H9 (cell line): ENCODE results near the gene CDKAL1. TPM values are rescaled to one million over a fixed set of nuclear protein-coding genes. Genes with fewer than 3 reads are reported as not detected.
A peak's percentile ranks its signal among the peaks of the same experiment; 100 is the strongest.

ENCODE experiments used
- DNase-seq: peaks from one replicate; pipeline ENCODE4 v3.0.0-alpha.2; 2017
- H2AFZ ChIP-seq: one replicate; pipeline ENCODE4 v1.6.1; 2013; ENCODE audit warnings: mild to moderate bottlenecking, low read length, control low read depth, moderate library complexity
- H2AK5ac ChIP-seq: 2 replicates; pipeline ENCODE4 v1.6.1; 2013; ENCODE audit warnings: low read length, control low read depth, mixed read lengths; ENCODE audit not compliant: insufficient read length
- H2BK120ac ChIP-seq: one replicate; pipeline ENCODE4 v1.6.1; 2013; ENCODE audit warnings: low read depth, mild to moderate bottlenecking, low read length, control low read depth, inconsistent platforms; ENCODE audit not compliant: poor library complexity, severe bottlenecking
- H2BK12ac ChIP-seq: 2 replicates; pipeline ENCODE4 v1.6.1; 2013; ENCODE audit warnings: low read length, control low read depth, mixed read lengths, low read depth; ENCODE audit not compliant: insufficient read length
- H2BK15ac ChIP-seq: 2 replicates; pipeline ENCODE4 v1.6.1; 2013; ENCODE audit warnings: low read depth, low read length, control low read depth
- H2BK20ac ChIP-seq: one replicate; pipeline ENCODE4 v1.6.1; 2013; ENCODE audit warnings: low read depth, mild to moderate bottlenecking, low read length, control low read depth, inconsistent platforms; ENCODE audit not compliant: poor library complexity, severe bottlenecking
- H2BK5ac ChIP-seq: 2 replicates; pipeline ENCODE4 v1.6.1; 2013; ENCODE audit warnings: low read length, control low read depth, mixed read lengths; ENCODE audit not compliant: insufficient read length
- H3K14ac ChIP-seq: 2 replicates; pipeline ENCODE4 v1.6.1; 2013; ENCODE audit warnings: low read length, control low read depth; ENCODE audit not compliant: insufficient read depth
- H3K18ac ChIP-seq: 2 replicates; pipeline ENCODE4 v1.6.1; 2013; ENCODE audit warnings: low read depth, mild to moderate bottlenecking, mixed read lengths, low read length, control low read depth; ENCODE audit not compliant: insufficient read length
- H3K23ac ChIP-seq: 2 replicates; pipeline ENCODE4 v1.6.1; 2013; ENCODE audit warnings: low read length, control low read depth, mixed read lengths, low read depth; ENCODE audit not compliant: insufficient read length
- H3K23me2 ChIP-seq: 2 replicates; pipeline ENCODE4 v1.6.1; 2013; ENCODE audit warnings: low read depth, mild to moderate bottlenecking, mixed read lengths, low read length, control low read depth; ENCODE audit not compliant: insufficient read length, poor library complexity, severe bottlenecking
- H3K27ac ChIP-seq: 2 replicates; pipeline ENCODE4 v1.5.1; 2013; ENCODE audit warnings: low read length, control low read depth, mixed read lengths, low read depth; ENCODE audit not compliant: insufficient read length
- H3K27me3 ChIP-seq: 2 replicates; pipeline ENCODE4 v1.6.1; 2013; ENCODE audit warnings: low read length, control low read depth, inconsistent platforms; ENCODE audit not compliant: insufficient read depth
- H3K4ac ChIP-seq: 2 replicates; pipeline ENCODE4 v1.6.1; 2013; ENCODE audit warnings: low read depth, mild to moderate bottlenecking, control low read depth, inconsistent platforms, low read length, moderate library complexity
- H3K4me1 ChIP-seq: 2 replicates; pipeline ENCODE4 v1.6.1; 2013; ENCODE audit warnings: low read length, control low read depth, inconsistent platforms; ENCODE audit not compliant: insufficient read depth
- H3K4me2 ChIP-seq: 2 replicates; pipeline ENCODE4 v1.6.1; 2013; ENCODE audit warnings: low read length, control low read depth, mixed read lengths; ENCODE audit not compliant: insufficient read length, insufficient read depth
- H3K56ac ChIP-seq: 2 replicates; pipeline ENCODE4 v1.6.1; 2013; ENCODE audit warnings: low read depth, mild to moderate bottlenecking, mixed read lengths, low read length, control low read depth; ENCODE audit not compliant: insufficient read length
- H3K79me1 ChIP-seq: 2 replicates; pipeline ENCODE4 v1.6.1; 2013; ENCODE audit warnings: low read depth, mild to moderate bottlenecking, moderate library complexity, low read length, control low read depth, inconsistent platforms; ENCODE audit not compliant: insufficient read depth, poor library complexity, severe bottlenecking
- H3K79me2 ChIP-seq: 2 replicates; pipeline ENCODE4 v1.6.1; 2013; ENCODE audit warnings: low read length, control low read depth, inconsistent platforms; ENCODE audit not compliant: insufficient read depth
- H3K9ac ChIP-seq: 2 replicates; pipeline ENCODE4 v1.6.1; 2013; ENCODE audit warnings: low read length, control low read depth, mixed read lengths; ENCODE audit not compliant: insufficient read length; ENCODE audit errors: extremely low read depth
- H3K9me3 ChIP-seq: one replicate; pipeline ENCODE4 v1.6.1; 2013; ENCODE audit warnings: low read depth, low read length, inconsistent platforms; ENCODE audit not compliant: control insufficient read depth
- H3T11ph ChIP-seq: one replicate; pipeline ENCODE4 v1.6.1; 2013; ENCODE audit warnings: mild to moderate bottlenecking, low read length, control low read depth, inconsistent platforms
- H4K20me1 ChIP-seq: one replicate; pipeline ENCODE4 v1.6.1; 2013; ENCODE audit not compliant: control insufficient read depth, insufficient read length, insufficient read depth
- H4K5ac ChIP-seq: 2 replicates; pipeline ENCODE4 v1.6.1; 2013; ENCODE audit warnings: low read depth, mild to moderate bottlenecking, mixed read lengths, low read length, control low read depth; ENCODE audit not compliant: insufficient read length
- H4K8ac ChIP-seq: replicated peaks from 2 replicates; pipeline ENCODE4 v1.6.1; 2013; ENCODE audit warnings: low read length, control low read depth, mixed read lengths, low read depth; ENCODE audit not compliant: insufficient read length
- H4K91ac ChIP-seq: 2 replicates; pipeline ENCODE4 v1.6.1; 2013; ENCODE audit warnings: low read depth, mild to moderate bottlenecking, moderate library complexity, mixed read lengths, low read length, control low read depth; ENCODE audit not compliant: insufficient read length
- H3K27ac Mint-ChIP-seq, 3 experiments: 2 replicates in 2 of 3; 3 replicates in 1 of 3; pipeline ENCODE4 v1.8.0; 2020 to 2021; ENCODE audit warnings: mixed read lengths in 3 of 3, mild to moderate bottlenecking in 1 of 3, moderate library complexity in 1 of 3
- H3K27me3 Mint-ChIP-seq: 2 replicates; pipeline ENCODE4 v1.8.0; 2021; ENCODE audit warnings: low read depth, mild to moderate bottlenecking, moderate library complexity, mixed read lengths
- H3K36me3 Mint-ChIP-seq, 3 experiments: 2 replicates in 2 of 3; 3 replicates in 1 of 3; pipeline ENCODE4 v1.8.0; 2020 to 2021; ENCODE audit warnings: low read depth in 3 of 3, mixed read lengths in 3 of 3; ENCODE audit not compliant: insufficient read depth in 1 of 3
- H3K4me1 Mint-ChIP-seq, 2 experiments: 2 replicates each; pipeline ENCODE4 v1.8.0; 2020; ENCODE audit warnings: mixed read lengths in 2 of 2
- H3K4me3 Mint-ChIP-seq, 2 experiments: 2 replicates in 1 of 2; 3 replicates in 1 of 2; pipeline ENCODE4 v1.8.0; 2020 to 2021; ENCODE audit warnings: mild to moderate bottlenecking in 2 of 2, mixed read lengths in 2 of 2, moderate library complexity in 1 of 2
- H3K9me3 Mint-ChIP-seq, 2 experiments: 2 replicates in 1 of 2; 3 replicates in 1 of 2; pipeline ENCODE4 v1.8.0; 2020; ENCODE audit warnings: mild to moderate bottlenecking in 2 of 2, mixed read lengths in 2 of 2, moderate library complexity in 1 of 2
- WGBS: extraction: QIAGEN DNeasy Blood & Tissue Kit; methylation state at CpG from one replicate; pipeline ENCODE4 v1.1.7; 2013; ENCODE audit warnings: missing lambda C conversion rate, low lambda C conversion rate, mixed read lengths; ENCODE audit not compliant: insufficient read length; ENCODE audit errors: extremely low coverage; 5-methylcytosine and 5-hydroxymethylcytosine counted together
- total RNA-seq: library from RNA; stranded (reverse); gene quantifications from 2 replicates; pipeline ENCODE4 v1.2.1, GENCODE V29; 2021
- TF ChIP-seq, protein P1 (sequence below): fragments of 200-600 bp; sonication (generic); conservative IDR thresholded peaks from 3 replicates; pipeline ENCODE4 v1.8.0; 2021; ENCODE audit warnings: antibody characterized with exemption, mild to moderate bottlenecking

Gene CDKAL1
- total RNA-seq, 1 experiment from 2014 or later: 23.0 TPM

DNA sequence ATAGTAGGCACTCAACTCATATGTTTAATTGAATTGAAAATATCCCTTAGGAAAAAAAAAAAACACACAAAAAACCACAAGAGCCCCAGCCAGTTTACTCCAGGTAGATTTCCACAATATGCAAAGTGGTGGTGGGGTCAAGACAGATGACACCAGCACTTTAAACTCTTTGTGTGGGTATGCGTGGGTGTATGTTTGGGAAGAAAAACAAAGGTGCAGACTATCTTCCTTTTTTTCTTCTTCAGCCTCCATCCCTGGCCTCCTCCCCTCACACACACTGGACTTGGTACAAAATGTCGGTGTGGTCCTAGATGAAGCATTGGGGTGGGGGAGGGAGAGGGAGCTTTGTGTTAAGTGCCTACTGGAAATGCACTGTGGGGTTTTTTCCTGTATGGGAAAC lies 42.2 kb upstream of the CDKAL1 start:
- H4K91ac ChIP-seq: no peak overlapping the region
- H3T11ph ChIP-seq: no peak overlapping the region
- H2AK5ac ChIP-seq: no peak overlapping the region
- Mint-ChIP-seq H3K36me3 (peaks cover 41 to 57% (median 47%) of the 10 kb centered on the region in 3 experiments; a peak in 6 of 7 replicates), H3K27ac (peak overlapping the region in 1 of 3 experiments; percentile 29; a peak in 1 of 7 replicates), H3K4me1 (peaks cover 9 to 10% of the 10 kb centered on the region in 2 experiments; a peak in 2 of 4 replicates), H3K4me3 (no peak overlapping the region), H3K9me3 (no peaks in the 10 kb centered on the region), H3K27me3 (no peaks in the 10 kb centered on the region; the same call in 1 of the 2 replicates)
- no peak overlapping the region for H2BK12ac ChIP-seq
- no peak overlapping the region for H2BK5ac ChIP-seq
- H3K4ac ChIP-seq: no peak overlapping the region
- H3K9ac ChIP-seq: no peak overlapping the region
- no peak overlapping the region for H2BK120ac ChIP-seq
- no peaks in the 10 kb centered on the region for H3K4me1 ChIP-seq
- H3K27me3 ChIP-seq: no peaks in the 10 kb centered on the region
- no peaks in the 10 kb centered on the region for H3K23me2 ChIP-seq
- no peaks in the 10 kb centered on the region for H4K20me1 ChIP-seq
- H4K8ac ChIP-seq: no peak overlapping the region
- H2BK15ac ChIP-seq: no peak overlapping the region
- no peak overlapping the region for H4K5ac ChIP-seq
- TF ChIP-seq, protein P1, sequence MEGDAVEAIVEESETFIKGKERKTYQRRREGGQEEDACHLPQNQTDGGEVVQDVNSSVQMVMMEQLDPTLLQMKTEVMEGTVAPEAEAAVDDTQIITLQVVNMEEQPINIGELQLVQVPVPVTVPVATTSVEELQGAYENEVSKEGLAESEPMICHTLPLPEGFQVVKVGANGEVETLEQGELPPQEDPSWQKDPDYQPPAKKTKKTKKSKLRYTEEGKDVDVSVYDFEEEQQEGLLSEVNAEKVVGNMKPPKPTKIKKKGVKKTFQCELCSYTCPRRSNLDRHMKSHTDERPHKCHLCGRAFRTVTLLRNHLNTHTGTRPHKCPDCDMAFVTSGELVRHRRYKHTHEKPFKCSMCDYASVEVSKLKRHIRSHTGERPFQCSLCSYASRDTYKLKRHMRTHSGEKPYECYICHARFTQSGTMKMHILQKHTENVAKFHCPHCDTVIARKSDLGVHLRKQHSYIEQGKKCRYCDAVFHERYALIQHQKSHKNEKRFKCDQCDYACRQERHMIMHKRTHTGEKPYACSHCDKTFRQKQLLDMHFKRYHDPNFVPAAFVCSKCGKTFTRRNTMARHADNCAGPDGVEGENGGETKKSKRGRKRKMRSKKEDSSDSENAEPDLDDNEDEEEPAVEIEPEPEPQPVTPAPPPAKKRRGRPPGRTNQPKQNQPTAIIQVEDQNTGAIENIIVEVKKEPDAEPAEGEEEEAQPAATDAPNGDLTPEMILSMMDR: no peak
- no peak overlapping the region for H3K18ac ChIP-seq
- no peaks in the 10 kb centered on the region for H3K79me2 ChIP-seq
- no peak overlapping the region for H2BK20ac ChIP-seq
- no peaks in the 10 kb centered on the region for H3K9me3 ChIP-seq
- no CpG with 5 or more reads among the region's 2 CpGs for WGBS
- no peak overlapping the region for H2AFZ ChIP-seq
- H3K79me1 ChIP-seq: no peaks in the 10 kb centered on the region
- H3K56ac ChIP-seq: no peak overlapping the region
- DNase-seq: no peak
- no peak overlapping the region for H3K27ac ChIP-seq
- H3K14ac ChIP-seq: no peak overlapping the region
- no peak overlapping the region for H3K4me2 ChIP-seq
- H3K23ac ChIP-seq: no peak overlapping the region
